Mucosa of rectum (tissue), 2 donors: ENCODE measurements around the gene PIK3R5.

Experiments used
- H3K27ac ChIP-seq, 2 donors: one replicate each; pipeline ENCODE4 v1.7.0; 2013; ENCODE audit warnings: inconsistent platforms in 2 of 2, low read depth in 2 of 2, low read length in 2 of 2
- H3K27me3 ChIP-seq, 2 donors: one replicate each; pipeline ENCODE4 v1.7.0; 2013; ENCODE audit warnings: low read length in 2 of 2; ENCODE audit not compliant: control insufficient read depth in 2 of 2, insufficient read depth in 2 of 2
- H3K36me3 ChIP-seq, 2 donors: one replicate each; pipeline ENCODE4 v1.7.0; 2013; ENCODE audit warnings: low read length in 2 of 2; ENCODE audit not compliant: control insufficient read depth in 2 of 2, insufficient read depth in 2 of 2
- H3K4me1 ChIP-seq, 2 donors: one replicate each; pipeline ENCODE4 v1.7.0; 2013; ENCODE audit warnings: low read length in 2 of 2, mild to moderate bottlenecking in 1 of 2; ENCODE audit not compliant: control insufficient read depth in 2 of 2, insufficient read depth in 2 of 2
- H3K4me3 ChIP-seq, 2 donors: one replicate each; pipeline ENCODE4 v1.7.0; 2013; ENCODE audit warnings: low read length in 2 of 2
- H3K9ac ChIP-seq, 2 donors: one replicate each; pipeline ENCODE4 v1.7.0; 2013; ENCODE audit warnings: low read length in 2 of 2, low read depth in 1 of 2, mild to moderate bottlenecking in 1 of 2
- H3K9me3 ChIP-seq, 2 donors: one replicate each; pipeline ENCODE4 v1.7.0; 2013; ENCODE audit warnings: low read length in 2 of 2; ENCODE audit not compliant: control insufficient read depth in 2 of 2
- donor health status: healthy.
- donor health status: Normal muscosa, but diverticular disease.

Gene PIK3R5

GRCh38 chr17:8955021-8955959, 10.2 kb downstream of the PIK3R5 start:
- no peaks in the 10 kb centered on the region for H3K27me3 ChIP-seq
- peak overlapping the region; percentile 18 to 54 for H3K27ac ChIP-seq
- no peak overlapping the region for H3K4me3 ChIP-seq

GRCh38 chr17:8954339-8954738, 11.2 kb downstream of the PIK3R5 start:
- no peaks in the 10 kb centered on the region for H3K9me3 ChIP-seq
- H3K36me3 ChIP-seq: no peaks in the 10 kb centered on the region
- H3K27me3 ChIP-seq: no peaks in the 10 kb centered on the region
- H3K9ac ChIP-seq: no peak overlapping the region
- H3K4me1 ChIP-seq: peaks cover 0 to 2% of the 10 kb centered on the region in 2 donors
- H3K27ac ChIP-seq: peak overlapping the region; percentile 12 to 38
- no peak overlapping the region for H3K4me3 ChIP-seq

More at GRCh38 chr17:8955021-8955959, 10.2 kb downstream of the PIK3R5 start:
- peaks cover 0 to 2% of the 10 kb centered on the region in 2 donors for H3K4me1 ChIP-seq
- no peaks in the 10 kb centered on the region for H3K36me3 ChIP-seq
- H3K9me3 ChIP-seq: no peaks in the 10 kb centered on the region
- H3K9ac ChIP-seq: no peak overlapping the region

DNA sequence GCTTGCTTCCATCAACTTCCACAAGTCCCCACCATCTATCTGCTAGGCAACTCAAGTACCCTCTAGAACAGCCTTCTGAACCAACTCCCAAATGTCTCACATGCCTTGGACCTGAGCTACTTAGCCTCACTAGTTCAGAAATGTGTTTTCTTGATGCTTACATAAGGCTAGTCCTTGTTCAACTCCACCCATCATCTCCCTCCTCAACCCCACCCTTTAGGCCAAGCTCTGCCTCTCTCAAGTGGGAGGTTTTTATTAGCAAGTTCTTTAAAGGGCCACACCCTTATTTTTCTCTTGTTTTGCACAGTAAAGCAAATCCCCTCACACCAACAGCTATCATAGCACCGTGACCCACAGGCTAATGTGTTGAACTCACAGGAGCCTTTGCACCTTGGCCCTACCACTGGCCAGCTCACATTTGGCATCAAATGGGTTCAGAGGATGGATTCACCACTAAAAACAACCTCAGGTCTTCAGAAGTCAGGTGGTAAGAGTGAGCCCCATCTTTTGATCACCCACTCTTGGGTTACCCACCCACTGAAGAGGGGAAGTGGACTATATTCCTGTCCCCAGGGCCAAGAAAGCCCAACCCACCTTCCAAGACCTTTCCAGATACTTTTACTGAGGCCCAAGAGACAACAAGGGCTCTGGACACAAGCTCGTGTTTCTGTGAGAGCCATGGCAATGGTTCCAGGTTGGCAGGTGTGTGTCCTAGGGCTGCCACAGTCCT, 12.2 kb downstream of the PIK3R5 start:
- H3K27ac ChIP-seq: peak overlapping the region in 1 of 2 donors; percentile 24
- no peak overlapping the region for H3K4me3 ChIP-seq
- H3K36me3 ChIP-seq: no peaks in the 10 kb centered on the region
- peaks cover 0 to 2% of the 10 kb centered on the region in 2 donors for H3K4me1 ChIP-seq
- H3K9ac ChIP-seq: no peak overlapping the region
- no peaks in the 10 kb centered on the region for H3K27me3 ChIP-seq
- no peaks in the 10 kb centered on the region for H3K9me3 ChIP-seq

GRCh38 chr17:8952191-8952590, 13.3 kb downstream of the PIK3R5 start:
- H3K27me3 ChIP-seq: no peaks in the 10 kb centered on the region
- H3K27ac ChIP-seq: no peak overlapping the region
- peaks cover 0 to 2% of the 10 kb centered on the region in 2 donors for H3K4me1 ChIP-seq
- no peak overlapping the region for H3K9ac ChIP-seq
- H3K9me3 ChIP-seq: no peaks in the 10 kb centered on the region
- H3K36me3 ChIP-seq: no peaks in the 10 kb centered on the region
- H3K4me3 ChIP-seq: no peak overlapping the region

DNA sequence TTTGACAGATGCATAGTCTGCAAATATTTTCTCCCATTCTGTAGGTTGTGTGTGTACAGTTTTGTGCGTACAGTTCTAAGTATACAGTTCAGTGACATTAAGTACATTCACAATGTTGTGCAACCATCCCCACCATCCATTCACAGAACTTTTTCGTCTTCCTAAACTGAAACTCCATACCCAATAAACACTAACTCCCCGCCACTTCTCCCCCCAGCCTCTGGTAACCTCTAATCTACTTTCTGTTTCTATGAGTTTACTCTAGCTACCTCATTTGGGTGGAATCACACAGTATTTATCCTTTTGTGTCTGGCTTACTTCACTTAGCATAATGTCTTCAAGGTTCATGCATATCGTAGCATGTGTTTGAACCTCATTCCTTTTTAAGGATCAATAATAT, 14.3 kb downstream of the PIK3R5 start:
- no peak overlapping the region for H3K27ac ChIP-seq

DNA sequence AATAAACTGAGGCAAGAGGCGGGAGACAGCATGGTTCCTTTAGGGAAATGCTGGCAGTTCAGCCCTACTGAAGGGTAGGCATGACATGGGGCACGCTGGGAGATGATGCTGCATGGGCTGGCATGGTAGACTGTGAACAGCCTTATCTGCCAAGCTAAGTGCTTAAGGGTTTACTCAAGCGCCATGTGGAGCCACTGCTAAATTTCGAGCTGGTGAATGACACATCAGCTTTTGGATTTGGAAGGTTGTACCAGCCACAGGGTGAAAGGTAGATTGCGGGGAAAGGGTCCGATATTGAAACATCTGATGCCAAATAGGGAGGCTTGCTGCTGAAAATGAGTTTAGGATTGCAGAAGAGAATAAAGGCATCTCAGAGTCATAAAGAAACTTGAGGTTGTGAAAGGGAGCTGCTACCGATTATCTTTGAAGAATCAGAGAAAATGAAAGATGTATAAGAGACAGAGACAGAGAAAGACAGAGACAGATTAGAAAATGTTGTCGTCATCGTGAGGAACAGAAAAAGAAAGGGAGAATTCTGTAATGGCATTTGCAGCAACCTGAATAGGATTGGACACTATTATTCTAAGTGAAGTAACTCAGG, 16.3 kb downstream of the PIK3R5 start:
- Histone ChIP-seq H3K9me3 (no peaks in the 10 kb centered on the region), H3K36me3 (peaks cover 0 to 2% of the 10 kb centered on the region in 2 donors), H3K9ac (no peak overlapping the region), H3K4me3 (no peak overlapping the region), H3K4me1 (peaks cover 0 to 5% of the 10 kb centered on the region in 2 donors), H3K27ac (no peak overlapping the region), H3K27me3 (no peaks in the 10 kb centered on the region)

More for the DNA sequence above, 14.3 kb downstream of the PIK3R5 start:
- no peak overlapping the region for H3K9ac ChIP-seq
- H3K4me1 ChIP-seq: no peaks in the 10 kb centered on the region
- no peaks in the 10 kb centered on the region for H3K27me3 ChIP-seq
- H3K9me3 ChIP-seq: no peaks in the 10 kb centered on the region
- H3K36me3 ChIP-seq: no peaks in the 10 kb centered on the region
- H3K4me3 ChIP-seq: no peak overlapping the region

- no peaks in the 10 kb centered on the region for H3K27me3 ChIP-seq
- no peak overlapping the region for H3K9ac ChIP-seq
- no peaks in the 10 kb centered on the region for H3K9me3 ChIP-seq
- peaks cover 0 to 5% of the 10 kb centered on the region in 2 donors for H3K4me1 ChIP-seq
- peaks cover 0 to 2% of the 10 kb centered on the region in 2 donors for H3K36me3 ChIP-seq
- H3K4me3 ChIP-seq: no peak overlapping the region
- H3K27ac ChIP-seq: no peak overlapping the region
Measured at GRCh38 chr17:8948462-8948861, 17.0 kb downstream of the PIK3R5 start.

DNA sequence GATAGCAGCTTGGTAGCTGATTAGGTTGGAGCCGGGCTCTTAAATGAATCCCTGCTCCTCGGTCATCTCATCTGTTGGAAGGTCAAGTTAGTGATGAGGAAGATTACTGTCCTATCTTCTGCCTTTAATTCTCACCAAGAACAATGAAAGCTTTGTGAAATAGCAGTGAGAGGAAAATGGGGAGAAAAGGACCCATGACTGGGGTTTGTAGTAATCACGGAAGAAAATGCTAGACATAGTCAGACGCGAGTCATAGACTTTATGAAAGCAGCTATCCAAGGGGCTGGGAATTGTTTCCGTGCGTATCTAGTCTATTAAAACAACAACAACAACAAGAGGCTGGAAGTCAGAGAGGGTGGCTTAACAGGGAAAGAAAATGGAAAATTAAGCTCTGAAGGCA, 18.3 kb downstream of the PIK3R5 start:
- Histone ChIP-seq H3K9ac (no peak overlapping the region), H3K27ac (no peak overlapping the region), H3K9me3 (no peaks in the 10 kb centered on the region), H3K4me1 (peaks cover 0 to 6% of the 10 kb centered on the region in 2 donors), H3K36me3 (peaks cover 0 to 2% of the 10 kb centered on the region in 2 donors), H3K27me3 (no peaks in the 10 kb centered on the region), H3K4me3 (no peak overlapping the region)

DNA sequence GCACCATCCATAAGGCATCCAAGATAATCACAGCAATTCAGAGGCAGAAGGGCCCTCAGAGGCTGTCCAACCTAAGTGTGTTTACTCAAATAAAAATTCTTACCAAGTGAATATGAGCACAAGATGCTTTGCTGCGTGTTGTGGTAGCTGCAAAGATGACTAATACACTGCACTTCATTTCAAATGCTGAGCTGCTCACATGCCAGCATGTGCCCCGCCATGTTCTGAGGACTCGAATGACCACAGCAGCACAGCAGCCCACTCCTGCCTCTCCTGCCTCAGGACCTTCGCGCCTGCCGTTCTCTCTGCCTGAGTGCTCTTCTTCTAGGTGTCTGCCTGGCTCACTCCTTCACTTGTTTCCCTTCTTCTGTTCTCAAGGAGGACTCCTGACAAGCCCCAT, 19.0 kb downstream of the PIK3R5 start:
- H3K9ac ChIP-seq: no peak overlapping the region
- peaks cover 0 to 2% of the 10 kb centered on the region in 2 donors for H3K36me3 ChIP-seq
- H3K4me3 ChIP-seq: no peak overlapping the region
- H3K27ac ChIP-seq: no peak overlapping the region
- H3K27me3 ChIP-seq: no peaks in the 10 kb centered on the region
- H3K4me1 ChIP-seq: peaks cover 0 to 7% of the 10 kb centered on the region in 2 donors
- H3K9me3 ChIP-seq: no peaks in the 10 kb centered on the region

DNA sequence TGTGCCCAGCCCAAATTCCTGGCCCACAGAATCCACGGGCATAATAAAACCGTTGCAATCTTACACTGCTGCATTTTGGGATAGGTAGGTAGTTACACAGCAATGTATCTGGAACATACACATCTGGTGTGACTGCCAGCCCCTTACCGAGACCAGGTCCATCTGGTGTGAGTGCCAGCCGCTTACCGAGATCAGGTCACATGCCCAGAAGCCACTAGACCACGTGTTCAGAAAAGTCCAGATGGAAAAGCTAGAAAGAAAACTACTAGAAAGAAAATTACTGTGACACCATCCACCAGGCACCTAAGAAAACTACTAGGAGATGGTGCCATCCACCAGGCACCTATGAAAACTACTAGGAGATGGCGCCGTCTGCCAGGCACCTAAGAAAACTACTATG, 19.4 kb downstream of the PIK3R5 start:
- Histone ChIP-seq H3K4me3 (no peak overlapping the region), H3K9ac (no peak overlapping the region), H3K27me3 (no peaks in the 10 kb centered on the region), H3K4me1 (peaks cover 0 to 7% of the 10 kb centered on the region in 2 donors), H3K9me3 (no peaks in the 10 kb centered on the region), H3K27ac (no peak overlapping the region), H3K36me3 (peaks cover 0 to 2% of the 10 kb centered on the region in 2 donors)
